GM13977 (cell line): ENCODE measurements around the gene SNAP29.
"Not testable (repeated sequence)": the region's sequence is repeated elsewhere in the genome, so short reads cannot be mapped to it uniquely, and the experiment has no call there.

Experiments used
- DNase-seq: peaks from one replicate; pipeline ENCODE4 v3.0.0; 2012; ENCODE audit warnings: low spot score
- in situ Hi-C: fragments of 300-500 bp; cut with MboI; formaldehyde crosslinking; loops from one replicate; pipeline ENCODE4 v1.12.0; 2022; ENCODE audit warnings: low sequenced_read_pairs, low pct_unique_long_range_greater_than_20kb, mixed read lengths, inconsistent platforms; ENCODE audit not compliant: unreplicated experiment
- TF ChIP-seq, protein P1 (sequence below): IDR thresholded peaks from 2 replicates; pipeline ENCODE4 v1.5.1; 2012; ENCODE audit warnings: mild to moderate bottlenecking, control low read depth; ENCODE audit not compliant: insufficient read depth; ENCODE audit errors: extremely low read depth, missing control alignments

SNAP29 gene

DNA sequence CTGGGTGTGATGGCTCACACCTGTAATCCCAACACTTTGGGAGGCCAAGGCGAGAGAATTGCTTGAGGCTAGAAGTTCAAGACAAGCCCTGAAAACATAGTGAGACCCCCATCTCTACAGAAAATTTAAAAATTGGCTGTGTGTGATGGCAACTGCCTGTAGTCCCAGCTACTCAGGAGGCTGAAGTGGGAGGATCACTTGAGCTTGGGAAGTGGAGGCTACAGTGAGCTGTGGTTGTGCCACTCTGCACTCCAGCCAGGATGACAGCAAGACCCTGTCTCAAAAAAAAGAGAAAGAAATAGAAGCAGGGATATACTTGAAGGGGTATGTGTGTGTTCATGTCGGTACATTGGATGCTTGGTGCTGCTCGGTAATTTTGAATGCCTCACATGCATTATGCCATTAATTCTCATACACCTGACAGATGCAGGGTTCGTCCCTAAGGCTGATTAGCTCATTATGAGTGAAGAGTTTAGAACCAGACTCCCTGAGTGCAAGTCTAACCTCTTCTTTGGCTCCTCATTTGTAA lies 72.4 kb downstream of the SNAP29 start:
- TF ChIP-seq, protein P1, sequence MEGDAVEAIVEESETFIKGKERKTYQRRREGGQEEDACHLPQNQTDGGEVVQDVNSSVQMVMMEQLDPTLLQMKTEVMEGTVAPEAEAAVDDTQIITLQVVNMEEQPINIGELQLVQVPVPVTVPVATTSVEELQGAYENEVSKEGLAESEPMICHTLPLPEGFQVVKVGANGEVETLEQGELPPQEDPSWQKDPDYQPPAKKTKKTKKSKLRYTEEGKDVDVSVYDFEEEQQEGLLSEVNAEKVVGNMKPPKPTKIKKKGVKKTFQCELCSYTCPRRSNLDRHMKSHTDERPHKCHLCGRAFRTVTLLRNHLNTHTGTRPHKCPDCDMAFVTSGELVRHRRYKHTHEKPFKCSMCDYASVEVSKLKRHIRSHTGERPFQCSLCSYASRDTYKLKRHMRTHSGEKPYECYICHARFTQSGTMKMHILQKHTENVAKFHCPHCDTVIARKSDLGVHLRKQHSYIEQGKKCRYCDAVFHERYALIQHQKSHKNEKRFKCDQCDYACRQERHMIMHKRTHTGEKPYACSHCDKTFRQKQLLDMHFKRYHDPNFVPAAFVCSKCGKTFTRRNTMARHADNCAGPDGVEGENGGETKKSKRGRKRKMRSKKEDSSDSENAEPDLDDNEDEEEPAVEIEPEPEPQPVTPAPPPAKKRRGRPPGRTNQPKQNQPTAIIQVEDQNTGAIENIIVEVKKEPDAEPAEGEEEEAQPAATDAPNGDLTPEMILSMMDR = no peak
- DNase-seq = no peak
- in situ Hi-C loops = no loop called here

DNA sequence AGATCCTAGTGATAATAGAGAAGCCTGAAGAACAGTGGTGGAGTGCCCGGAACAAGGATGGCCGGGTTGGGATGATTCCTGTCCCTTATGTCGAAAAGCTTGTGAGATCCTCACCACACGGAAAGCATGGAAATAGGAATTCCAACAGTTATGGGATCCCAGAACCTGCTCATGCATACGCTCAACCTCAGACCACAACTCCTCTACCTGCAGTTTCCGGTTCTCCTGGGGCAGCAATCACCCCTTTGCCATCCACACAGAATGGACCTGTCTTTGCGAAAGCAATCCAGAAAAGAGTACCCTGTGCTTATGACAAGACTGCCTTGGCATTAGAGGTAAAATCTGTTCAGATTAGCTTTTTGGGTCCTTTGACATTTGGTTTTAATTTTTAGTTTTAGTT lies 75.1 kb downstream of the SNAP29 start:
- in situ Hi-C loops = no loop called here
- TF ChIP-seq, protein P1 = no peak
- no peak for DNase-seq

DNA sequence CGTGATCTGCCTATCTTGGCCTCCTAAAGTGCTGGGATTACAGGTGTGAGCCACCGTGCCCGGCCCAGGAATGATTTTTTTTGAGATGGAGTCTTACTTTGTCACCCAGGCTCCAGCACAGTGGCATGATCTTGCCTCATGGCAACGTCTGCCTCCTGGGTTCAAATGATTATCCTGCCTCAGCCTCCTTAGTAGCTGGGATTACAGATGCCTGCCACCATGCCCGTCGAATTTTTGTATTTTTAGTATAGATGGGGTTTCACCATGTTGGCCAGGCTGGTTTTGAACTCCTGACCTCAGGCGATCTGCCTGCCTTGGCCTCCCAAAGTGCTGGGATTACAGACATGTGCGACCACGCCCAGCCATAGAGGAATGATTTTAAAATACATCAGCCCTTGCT lies 76.2 kb downstream of the SNAP29 start:
- in situ Hi-C loops, DNase-seq: not testable (repeated sequence)

DNA sequence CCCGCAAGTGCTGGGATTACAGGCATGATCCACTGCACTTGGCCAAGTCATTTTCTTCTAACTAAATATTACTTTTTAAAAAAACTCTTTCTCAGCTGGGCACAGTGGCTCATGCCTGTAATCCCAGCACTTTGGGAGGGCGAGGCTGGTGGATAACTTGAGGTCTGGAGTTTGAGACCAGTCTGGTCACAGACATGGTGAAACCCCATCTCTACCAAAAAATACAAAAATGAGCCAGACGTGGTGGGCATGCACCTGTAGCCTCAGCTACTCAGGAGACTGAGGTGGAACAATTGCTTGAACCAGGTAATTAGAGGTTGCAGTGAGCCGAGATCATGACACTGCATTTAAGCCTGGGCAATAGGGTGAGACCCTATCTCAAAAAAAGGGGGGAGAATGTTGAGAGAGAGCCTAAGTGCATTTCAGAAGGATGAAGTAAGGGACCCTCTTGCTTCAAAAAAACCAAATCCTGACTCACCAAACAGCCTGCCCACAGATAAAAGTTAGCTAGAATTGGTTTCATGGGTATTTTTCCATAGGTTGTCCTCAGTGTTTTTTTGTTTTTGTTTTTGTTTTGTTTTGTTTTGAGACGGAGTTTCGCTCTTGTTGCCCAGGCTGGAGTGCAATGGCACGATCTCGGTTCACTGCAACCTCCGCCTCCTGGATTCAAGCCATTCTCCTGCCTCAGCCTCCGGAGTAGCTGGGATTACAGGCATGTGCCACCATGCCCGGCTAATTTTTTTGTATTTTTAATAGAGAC lies 77.2 kb downstream of the SNAP29 start:
- in situ Hi-C loops, DNase-seq: not testable (repeated sequence)

DNA sequence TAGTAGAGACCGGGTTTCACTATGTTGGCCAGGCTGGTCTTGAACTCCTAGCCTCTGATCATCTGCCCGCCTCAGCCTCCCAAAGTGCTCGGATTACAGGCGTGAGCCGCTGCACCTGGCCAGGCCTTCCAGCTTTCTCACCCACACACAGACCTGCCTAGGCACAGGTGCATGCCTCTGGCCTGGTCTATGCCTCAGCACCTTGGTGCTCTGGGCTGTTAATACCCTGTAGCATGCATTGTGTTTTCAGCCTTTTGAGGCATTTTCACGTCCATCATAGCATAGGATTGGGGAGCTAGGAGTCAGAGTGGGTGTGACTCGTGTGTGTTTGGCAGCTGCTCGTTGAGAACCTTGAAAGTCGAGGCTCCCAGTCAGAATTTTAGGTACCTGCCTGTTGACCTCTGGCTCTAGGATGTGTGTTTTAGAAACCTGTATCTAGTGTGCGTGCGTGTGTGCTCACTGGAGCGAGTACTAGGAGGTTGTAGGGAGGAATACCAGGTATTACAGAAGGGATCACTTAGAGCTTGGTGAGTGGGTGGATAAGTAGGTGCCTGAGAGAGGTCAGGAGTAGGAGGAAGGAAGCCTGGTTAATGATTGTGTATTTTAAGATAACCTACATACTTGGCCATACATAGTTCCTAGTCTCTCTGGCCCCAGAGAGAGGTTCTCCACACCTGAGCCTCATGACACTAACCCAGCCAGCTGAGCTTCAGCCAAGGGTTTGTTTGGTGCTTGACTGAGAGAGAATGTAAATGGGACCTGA lies 78.4 kb downstream of the SNAP29 start:
- in situ Hi-C loops = no loop called here
- DNase-seq = no peak
- TF ChIP-seq, protein P1 = no peak

DNA sequence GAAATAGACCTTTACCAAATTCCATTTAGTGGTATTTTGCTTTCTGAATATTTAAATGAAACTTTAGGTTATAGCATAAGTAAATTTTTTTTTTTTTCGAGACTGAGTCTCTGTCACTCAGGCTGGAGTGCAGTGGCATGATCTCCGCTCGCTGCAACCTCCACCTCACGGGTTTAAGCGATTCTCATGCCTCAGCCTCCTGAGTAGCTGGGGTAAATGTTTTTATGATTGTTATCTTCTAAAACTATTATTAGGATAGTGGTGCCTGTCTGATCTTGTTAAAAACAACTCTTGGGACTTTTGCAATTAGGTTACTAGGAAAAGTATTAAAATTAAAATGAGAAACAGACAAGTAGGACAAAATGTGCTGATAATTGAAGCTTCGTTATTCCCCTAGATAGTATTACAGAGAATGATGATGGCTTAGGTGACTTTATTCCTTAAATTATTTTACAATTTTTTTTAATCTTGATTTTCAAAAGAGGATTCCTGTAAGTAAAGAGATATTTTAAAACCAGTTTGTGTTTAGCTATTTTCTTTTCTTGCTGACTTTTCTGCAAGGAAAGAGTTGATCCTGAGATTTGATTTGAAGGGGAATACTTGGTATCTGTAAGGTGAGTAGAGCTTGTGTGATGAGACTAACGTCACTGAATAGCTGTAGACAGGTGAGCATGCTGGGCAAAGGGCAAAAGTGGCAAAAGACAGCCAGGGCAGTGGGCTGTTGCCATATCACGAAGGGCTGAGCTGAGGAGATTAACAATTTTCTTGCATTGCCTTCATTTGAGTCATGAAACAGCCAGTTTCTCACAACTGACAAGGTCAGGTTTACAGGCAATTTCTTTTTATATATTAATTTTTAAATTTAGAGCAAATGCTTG lies 79.2 kb downstream of the SNAP29 start:
- DNase-seq = no peak
- in situ Hi-C loops = no loop called here
- TF ChIP-seq, protein P1 = no peak

DNA sequence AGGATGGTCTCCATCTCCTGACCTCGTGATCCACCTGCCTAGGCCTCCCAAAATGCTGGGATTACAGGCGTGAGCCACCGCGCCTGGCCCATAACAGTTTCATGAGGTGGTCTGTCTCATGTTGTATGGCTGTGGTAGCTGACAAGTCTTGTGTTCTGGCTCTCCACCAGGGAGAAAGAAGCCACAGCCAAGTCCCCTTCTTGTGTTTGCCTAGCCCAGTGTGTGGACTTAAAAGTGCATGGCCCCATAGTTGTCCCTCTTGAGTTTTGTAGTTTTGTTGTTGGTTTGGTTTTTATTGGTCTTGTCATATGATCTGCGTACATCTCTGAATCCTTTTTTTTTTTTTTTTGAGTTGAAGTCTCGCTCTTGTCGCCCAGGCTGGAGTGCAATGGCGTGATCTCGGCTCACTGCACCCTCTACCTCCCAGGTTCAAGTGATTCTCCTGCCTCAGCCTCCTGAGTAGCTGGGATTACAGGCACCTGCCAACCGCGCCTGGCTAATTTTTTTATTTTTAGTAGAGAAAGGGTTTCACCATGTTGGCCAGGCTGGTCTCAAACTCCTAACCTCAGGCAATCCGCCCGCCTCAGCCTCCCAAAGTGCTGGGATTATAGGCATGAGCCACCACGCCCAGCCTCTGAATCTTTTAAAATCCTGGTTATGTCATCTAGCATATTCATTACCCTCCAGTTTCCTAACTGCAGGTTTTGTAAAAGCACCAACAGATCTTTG lies 80.8 kb downstream of the SNAP29 start:
- in situ Hi-C loops = not testable (repeated sequence)

More for the DNA sequence above, 80.8 kb downstream of the SNAP29 start:
- not testable (repeated sequence) for DNase-seq
